WTC11 (cell line): ENCODE measurements around the gene TFDP1.

Experiments used
- CDX4 ChIP-seq: fragments of 250-450 bp; sonication (Bioruptor Pico); IDR thresholded peaks from 2 replicates; pipeline ENCODE4 v1.9.0; 2021; ENCODE audit warnings: moderate library complexity, mild to moderate bottlenecking, inconsistent platforms, borderline replicate concordance
- CTCF ChIP-seq: fragments of 200-600 bp; IDR thresholded peaks from 2 replicates; pipeline ENCODE4 v1.8.0; 2022; ENCODE audit warnings: antibody characterized with exemption
- E2F4 ChIP-seq: sonication (generic); formaldehyde crosslinking; IDR thresholded peaks from 2 replicates; pipeline ENCODE4 v1.8.1; 2022; ENCODE audit warnings: low read depth, mild to moderate bottlenecking, moderate library complexity, missing genetic modification reagents, borderline replicate concordance
- E2F5 ChIP-seq: sonication (generic); formaldehyde crosslinking; IDR thresholded peaks from 2 replicates; pipeline ENCODE4 v1.8.1; 2022; ENCODE audit warnings: mild to moderate bottlenecking, moderate library complexity, missing genetic modification reagents
- GRHL2 ChIP-seq: fragments of 250-450 bp; sonication (Bioruptor Pico); IDR thresholded peaks from 2 replicates; pipeline ENCODE4 v1.8.0; 2022; ENCODE audit warnings: mild to moderate bottlenecking, moderate library complexity; ENCODE audit not compliant: insufficient replicate concordance, severe bottlenecking
- IRF1 ChIP-seq: sonication (generic); formaldehyde crosslinking; IDR thresholded peaks from 2 replicates; pipeline ENCODE4 v1.8.0; 2023; ENCODE audit warnings: missing genetic modification reagents
- PREB ChIP-seq: sonication (generic); formaldehyde crosslinking; IDR thresholded peaks from 2 replicates; pipeline ENCODE4 v1.8.1; 2022; ENCODE audit warnings: mild to moderate bottlenecking, missing genetic modification reagents, moderate library complexity, borderline replicate concordance
- TCF7 ChIP-seq: sonication (generic); formaldehyde crosslinking; IDR thresholded peaks from 2 replicates; pipeline ENCODE4 v1.8.0; 2022; ENCODE audit warnings: mild to moderate bottlenecking, low read depth, missing genetic modification reagents, moderate library complexity
- TP53 ChIP-seq: sonication (generic); formaldehyde crosslinking; IDR thresholded peaks from 2 replicates; pipeline ENCODE4 v1.8.1; 2023; ENCODE audit warnings: mild to moderate bottlenecking, missing genetic modification reagents

- TF ChIP-seq CTCF, result no peak
- no peak for TF ChIP-seq CDX4 (CRISPR knock-in tag)
- no peak for TF ChIP-seq TCF7 (CRISPR knock-in tag)
- TF ChIP-seq TP53 (CRISPR knock-in tag), result no peak
- no peak for TF ChIP-seq PREB (CRISPR knock-in tag)
- no peak for TF ChIP-seq IRF1 (CRISPR knock-in tag)
- TF ChIP-seq E2F5, result no peak
- no peak for TF ChIP-seq E2F4
- TF ChIP-seq GRHL2 (CRISPR knock-in tag), result no peak
These were observed 23.5 kb downstream of the TFDP1 start for GRCh38 chr13:113607889-113608635.
